Left lung (tissue), 10 donors: Measurements from ENCODE around the gene FBXO39. TPM values are rescaled to one million over a fixed set of nuclear protein-coding genes. Genes with fewer than 3 reads are reported as not detected.

Experiments used
- ATAC-seq: fragments of 200-7000 bp; cut with Tn5 transposase; one replicate; pipeline ENCODE4 v1.9.1; 2020; ENCODE audit warnings: moderate library complexity
- DNase-seq, 4 donors: peaks; one replicate each; pipeline ENCODE4 v3.0.0-alpha.2; 2013 to 2020
- H3K27ac ChIP-seq, 2 donors: fragments of 200-600 bp; sonication (generic) in 1 of 2; one replicate each; pipeline versions ENCODE4 v1.5.0 to v1.8.0; 2020 to 2021
- H3K27me3 ChIP-seq, 2 donors: fragments of 200-600 bp; sonication (generic) in 1 of 2; one replicate each; pipeline versions ENCODE4 v1.5.0 to v1.8.0; 2020 to 2021
- H3K36me3 ChIP-seq, 2 donors: fragments of 200-600 bp; sonication (generic) in 1 of 2; one replicate each; pipeline versions ENCODE4 v1.5.0 to v1.8.0; 2020 to 2021
- H3K4me1 ChIP-seq, 2 donors: fragments of 200-600 bp; one replicate each; pipeline ENCODE4 v1.8.0; 2021
- H3K4me3 ChIP-seq, 2 donors: fragments of 200-600 bp; sonication (generic) in 1 of 2; one replicate each; pipeline versions ENCODE4 v1.5.0 to v1.8.0; 2020 to 2021; ENCODE audit warnings: mild to moderate bottlenecking in 1 of 2
- H3K9me3 ChIP-seq, 2 donors: fragments of 200-600 bp; sonication (generic) in 1 of 2; one replicate each; pipeline versions ENCODE4 v1.5.0 to v1.8.0; 2020 to 2021
- intact Hi-C, 2 donors: fragments of 100-400 bp; cut with DNase I; formaldehyde crosslinking; loops; one replicate each; pipeline versions ENCODE4 v1.11.2 to v1.14.2; 2022
- polyA plus RNA-seq, 6 donors: library from polyadenylated mRNA; unstranded; fragments of 120-200 nt; gene quantifications; one replicate each; pipeline ENCODE4 v1.2.1, GENCODE V29; 2013; ENCODE audit not compliant: insufficient read length in 6 of 6
- total RNA-seq, 2 donors: library from RNA; stranded (reverse); fragmentation: NEBNext Ultra II Directional; extraction: Animal tissue kit (Norgen Biotek cat#: 25700); gene quantifications; one replicate each; pipeline ENCODE4 v1.2.1, GENCODE V29; 2021
- TF ChIP-seq, protein P1 (sequence below), 2 donors: fragments of 200-600 bp; sonication (generic) in 1 of 2; IDR thresholded peaks; one replicate each; pipeline versions ENCODE4 v1.5.0 to v1.8.0; 2021; ENCODE audit warnings: antibody characterized with exemption in 2 of 2
- donor health status: DM: no; HTN: yes; CAD: no.
- donor health status: DM: no; HTN: no; CAD: no.

The FBXO39 gene
- total and polyA plus RNA-seq, 8 donors: 0.17 to 0.70 (median 0.47) TPM; not detected in 1

DNA sequence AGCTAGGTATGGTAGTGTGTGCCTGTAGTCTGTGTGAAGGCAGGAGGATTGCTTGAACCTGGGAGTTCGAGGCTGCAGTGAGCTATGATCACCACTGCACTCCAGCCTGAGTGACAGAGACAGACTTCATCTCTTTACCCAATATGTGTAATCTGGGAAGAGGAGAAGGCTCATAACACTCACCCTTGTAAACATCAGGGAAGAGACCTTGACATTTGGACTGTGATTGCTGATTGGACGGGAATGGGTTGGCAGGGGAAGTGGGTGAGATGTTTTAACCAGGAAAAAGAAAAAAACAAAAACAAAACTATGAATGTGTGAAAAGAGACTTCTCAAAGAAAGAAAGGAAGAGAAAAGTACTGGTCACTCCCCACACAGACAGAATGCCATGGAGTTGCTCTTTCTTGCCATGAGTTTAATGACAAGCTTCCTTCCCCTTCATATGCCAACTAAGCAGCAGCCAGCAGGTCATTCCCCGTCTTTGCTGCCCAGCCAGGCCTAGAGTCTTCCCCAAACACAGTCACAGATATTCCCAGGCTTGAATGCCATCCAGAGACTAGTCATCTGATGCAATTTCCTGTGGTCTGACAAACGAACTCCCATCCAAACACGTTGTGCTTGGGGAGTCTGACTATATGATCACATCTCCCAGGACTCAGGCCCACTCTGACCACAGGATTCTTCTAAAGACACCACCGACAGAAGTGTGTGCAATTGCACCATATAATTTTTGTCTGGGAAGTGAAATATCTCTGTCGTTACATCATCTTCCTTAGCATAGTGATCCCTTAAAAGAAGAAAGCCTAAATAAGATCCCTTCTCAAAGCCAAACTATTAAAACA lies 23.7 kb upstream of the FBXO39 start:
- intact Hi-C loops: no loop called here
- TF ChIP-seq, protein P1, sequence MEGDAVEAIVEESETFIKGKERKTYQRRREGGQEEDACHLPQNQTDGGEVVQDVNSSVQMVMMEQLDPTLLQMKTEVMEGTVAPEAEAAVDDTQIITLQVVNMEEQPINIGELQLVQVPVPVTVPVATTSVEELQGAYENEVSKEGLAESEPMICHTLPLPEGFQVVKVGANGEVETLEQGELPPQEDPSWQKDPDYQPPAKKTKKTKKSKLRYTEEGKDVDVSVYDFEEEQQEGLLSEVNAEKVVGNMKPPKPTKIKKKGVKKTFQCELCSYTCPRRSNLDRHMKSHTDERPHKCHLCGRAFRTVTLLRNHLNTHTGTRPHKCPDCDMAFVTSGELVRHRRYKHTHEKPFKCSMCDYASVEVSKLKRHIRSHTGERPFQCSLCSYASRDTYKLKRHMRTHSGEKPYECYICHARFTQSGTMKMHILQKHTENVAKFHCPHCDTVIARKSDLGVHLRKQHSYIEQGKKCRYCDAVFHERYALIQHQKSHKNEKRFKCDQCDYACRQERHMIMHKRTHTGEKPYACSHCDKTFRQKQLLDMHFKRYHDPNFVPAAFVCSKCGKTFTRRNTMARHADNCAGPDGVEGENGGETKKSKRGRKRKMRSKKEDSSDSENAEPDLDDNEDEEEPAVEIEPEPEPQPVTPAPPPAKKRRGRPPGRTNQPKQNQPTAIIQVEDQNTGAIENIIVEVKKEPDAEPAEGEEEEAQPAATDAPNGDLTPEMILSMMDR (IDR thresholded peaks at IDR 0.05): no peak
- ATAC-seq: peak; percentile 71
- H3K4me1 ChIP-seq: peaks cover 12 to 54% of the 10 kb centered on the region in 2 donors
- H3K27ac ChIP-seq: peak overlapping the region; percentile 81 to 85
- no peaks in the 10 kb centered on the region for H3K36me3 ChIP-seq
- DNase-seq: peak in 3 of 4 donors; percentile 23 to 62 (median 58)
- H3K9me3 ChIP-seq: no peaks in the 10 kb centered on the region
- H3K27me3 ChIP-seq: no peaks in the 10 kb centered on the region
- no peak overlapping the region for H3K4me3 ChIP-seq

DNA sequence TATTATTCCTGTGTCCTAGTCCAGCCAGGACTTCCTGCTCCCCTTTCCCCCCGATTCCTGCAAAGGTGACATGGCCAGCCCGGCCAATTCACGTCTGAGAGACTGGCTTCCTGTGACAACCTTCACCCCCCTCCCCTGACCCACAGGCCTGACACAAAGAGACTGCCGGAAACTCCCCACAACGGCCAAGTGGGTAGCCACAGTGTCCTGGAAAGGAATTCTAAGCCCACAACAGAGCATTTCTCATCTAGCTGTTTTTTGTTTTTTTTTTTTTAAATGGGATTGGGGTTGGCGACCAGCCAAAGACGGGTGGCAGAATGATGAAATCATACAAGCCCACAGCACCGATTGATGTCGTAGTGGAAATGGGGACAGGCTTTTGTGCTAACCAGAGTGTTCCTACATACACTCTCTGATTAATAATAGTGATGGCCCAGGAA lies 23.0 kb upstream of the FBXO39 start:
- peak; percentile 57 for ATAC-seq
- TF ChIP-seq, protein P1 (IDR thresholded peaks at IDR 0.05): no peak
- intact Hi-C loops: no loop called here
- Histone ChIP-seq H3K36me3 (no peaks in the 10 kb centered on the region), H3K9me3 (no peaks in the 10 kb centered on the region), H3K4me1 (peaks cover 12 to 61% of the 10 kb centered on the region in 2 donors), H3K4me3 (no peak overlapping the region), H3K27me3 (no peaks in the 10 kb centered on the region), H3K27ac (peak overlapping the region; percentile 81 to 85)
- DNase-seq: peak in 3 of 4 donors; percentile 42 to 68 (median 63)

DNA sequence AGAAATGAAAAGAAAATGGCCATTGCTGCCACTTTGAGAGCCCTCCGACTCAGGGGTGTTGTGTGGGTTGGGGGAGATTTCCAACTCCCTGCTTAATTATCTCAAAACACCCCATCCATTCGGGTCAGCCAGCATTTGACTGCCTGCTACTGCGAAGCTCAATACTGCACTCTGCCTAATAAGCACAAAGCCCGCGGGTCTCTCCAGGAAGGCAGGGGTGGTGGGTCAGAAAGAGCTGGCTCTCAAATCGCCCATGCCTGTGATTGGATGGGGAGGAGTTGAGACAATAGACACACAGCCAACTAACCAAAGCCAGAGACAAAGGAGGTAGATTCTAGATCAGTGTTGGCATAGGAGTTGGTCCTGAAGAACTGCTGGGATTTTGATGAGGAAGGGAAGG lies 22.5 kb upstream of the FBXO39 start:
- peaks cover 0 to under 1% of the 10 kb centered on the region in 2 donors for H3K36me3 ChIP-seq
- intact Hi-C loops: no loop called here
- no peak for DNase-seq
- H3K27me3 ChIP-seq: no peaks in the 10 kb centered on the region
- peak overlapping the region; percentile 81 to 85 for H3K27ac ChIP-seq
- no peaks in the 10 kb centered on the region for H3K9me3 ChIP-seq
- peaks cover 12 to 64% of the 10 kb centered on the region in 2 donors for H3K4me1 ChIP-seq
- TF ChIP-seq, protein P1 (IDR thresholded peaks at IDR 0.05): no peak
- no peak overlapping the region for H3K4me3 ChIP-seq
- ATAC-seq: no peak

DNA sequence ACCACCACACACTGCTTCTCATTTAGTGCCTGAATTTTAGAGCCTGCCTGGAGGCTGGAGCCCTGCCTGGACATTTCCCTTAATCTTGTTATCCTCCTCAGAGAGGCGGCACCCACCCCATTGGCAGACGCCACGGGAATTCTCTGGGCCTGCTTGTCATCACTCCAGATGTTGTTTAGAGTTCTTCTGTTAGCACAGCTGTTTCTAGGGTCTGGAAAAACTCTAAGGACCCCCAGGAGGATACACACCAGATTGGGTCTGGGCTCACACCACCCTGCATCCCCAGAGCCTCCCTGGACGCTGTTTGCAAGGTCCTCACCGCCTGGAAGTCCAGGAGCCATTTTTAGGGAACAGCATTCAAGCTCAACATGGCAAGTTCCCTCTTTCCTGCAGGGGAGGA lies 20.7 kb upstream of the FBXO39 start:
- DNase-seq (peak in 3 of 4 donors; percentile 26 to 57 (median 50)), ATAC-seq (peak; percentile 21)
- intact Hi-C loops: no loop called here
- Histone ChIP-seq H3K9me3 (no peaks in the 10 kb centered on the region), H3K27ac (peak overlapping the region; percentile 85 to 91), H3K4me1 (peaks cover 12 to 68% of the 10 kb centered on the region in 2 donors), H3K27me3 (no peaks in the 10 kb centered on the region), H3K36me3 (peaks cover 0 to 18% of the 10 kb centered on the region in 2 donors), H3K4me3 (peak overlapping the region; percentile 39 to 68)
- TF ChIP-seq, protein P1 (IDR thresholded peaks at IDR 0.05): no peak

DNA sequence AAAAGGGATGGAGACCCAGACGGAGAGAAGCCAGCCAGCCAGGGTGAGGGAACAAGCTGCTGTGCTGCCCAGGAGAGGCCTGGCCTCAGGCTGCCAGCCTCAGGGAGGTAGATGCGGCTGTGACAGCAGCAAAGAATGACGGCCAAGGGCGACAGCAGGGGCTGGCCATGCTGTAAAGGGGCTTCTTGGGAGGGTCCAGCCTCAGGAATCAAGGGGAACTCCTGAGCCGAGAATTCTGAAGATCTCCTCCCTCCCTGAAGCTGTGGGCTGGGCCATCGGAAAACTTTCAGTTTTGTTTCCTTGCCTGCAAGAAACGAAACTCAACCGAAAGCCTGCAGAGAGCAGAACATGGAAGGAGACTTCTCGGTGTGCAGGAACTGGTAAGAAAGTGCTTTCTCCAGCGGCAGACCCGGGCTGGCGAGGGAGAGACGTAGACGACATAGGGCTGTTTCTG lies 20.3 kb upstream of the FBXO39 start, which contains the start of gene XAF1:
TSS of gene XAF1 (plus strand) at position 316 of the 454 bp plus-strand sequence. CDS start at position 349, 33 bp downstream.
- intact Hi-C loops: no loop called here
- DNase-seq: peak; percentile 25 to 76 (median 46)

More for the DNA sequence above, 20.3 kb upstream of the FBXO39 start, which contains the start of gene XAF1:
- H3K4me1 ChIP-seq: peaks cover 12 to 68% of the 10 kb centered on the region in 2 donors
- H3K4me3 ChIP-seq: peak within 1 kb of the TSS; percentile 39 to 68
- ATAC-seq: peak; percentile 72
- peaks cover 0 to 23% of the 10 kb centered on the region in 2 donors for H3K36me3 ChIP-seq
- no peaks in the 10 kb centered on the region for H3K27me3 ChIP-seq
- TF ChIP-seq, protein P1 (IDR thresholded peaks at IDR 0.05): no peak
- peak within 1 kb of the TSS; percentile 85 to 91 for H3K27ac ChIP-seq
- H3K9me3 ChIP-seq: no peaks in the 10 kb centered on the region
